HepG2 (cell line): ENCODE data around the gene AGXT. TPM values are rescaled to one million over a fixed set of nuclear protein-coding genes. Genes with fewer than 3 reads are reported as not detected.
A peak's percentile ranks its signal among the peaks of the same experiment; 100 is the strongest.

Source experiments
- ARHGAP35 ChIP-seq: sonication (generic); formaldehyde crosslinking; IDR thresholded peaks from 2 replicates; pipeline ENCODE4 v1.9.0; 2022; ENCODE audit warnings: mild to moderate bottlenecking, inconsistent platforms, moderate library complexity, missing genetic modification reagents, borderline replicate concordance
- FOSL1 ChIP-seq: sonication (generic); formaldehyde crosslinking; IDR thresholded peaks from 2 replicates; pipeline ENCODE4 v1.9.0; 2021; ENCODE audit warnings: missing genetic modification reagents, borderline replicate concordance
- FOSL2 ChIP-seq: sonication (generic); formaldehyde crosslinking; IDR thresholded peaks from 2 replicates; pipeline ENCODE4 v1.4.0; 2020; ENCODE audit warnings: missing genetic modification reagents
- GATA4 ChIP-seq: sonication (generic); IDR thresholded peaks from 2 replicates; pipeline ENCODE4 v1.6.1; 2016; ENCODE audit warnings: antibody characterized with exemption, low read depth, borderline replicate concordance
- HMGXB4 ChIP-seq, 2 experiments: sonication (generic) in 1 of 2; formaldehyde crosslinking in 1 of 2; IDR thresholded peaks; 2 replicates each; pipeline versions ENCODE4 v1.4.0 to v1.6.1; 2018 to 2020; ENCODE audit warnings: missing genetic modification reagents in 2 of 2, borderline replicate concordance in 1 of 2, low read depth in 1 of 2, mild to moderate bottlenecking in 1 of 2, missing biosample characterization in 1 of 2
- KIAA2018 ChIP-seq: sonication (generic); formaldehyde crosslinking; IDR thresholded peaks from 2 replicates; pipeline ENCODE4 v1.5.0; 2020; ENCODE audit warnings: mild to moderate bottlenecking, missing genetic modification reagents, borderline replicate concordance
- MXD3 ChIP-seq: IDR thresholded peaks from 2 replicates; pipeline ENCODE4 v1.6.1; 2016; ENCODE audit warnings: mild to moderate bottlenecking, missing biosample characterization, missing genetic modification reagents
- PHF21A ChIP-seq: sonication (generic); formaldehyde crosslinking; IDR thresholded peaks from 2 replicates; pipeline ENCODE4 v1.5.0; 2020; ENCODE audit warnings: mild to moderate bottlenecking, missing genetic modification reagents
- ZNF350 ChIP-seq: sonication (generic); formaldehyde crosslinking; IDR thresholded peaks from 2 replicates; pipeline ENCODE4 v1.4.0; 2020; ENCODE audit warnings: mild to moderate bottlenecking, low read depth, missing genetic modification reagents, borderline replicate concordance
- polyA plus RNA-seq, 8 experiments: library from polyadenylated mRNA; depleted of rRNA in 3 of 8; stranded (reverse) in 7 of 8; unstranded in 1 of 8; fragments of >200 nt; fragmentation: Illumina TruSeq in 4 of 8; extraction: Trizol in 4 of 8; gene quantifications; 2 replicates each; pipeline versions ENCODE4 v1.2.1 to v1.2.3, GENCODE V29; 2011 to 2016; ENCODE audit warnings: low read depth in 4 of 8, missing spikeins in 1 of 8, mixed read lengths in 1 of 8; ENCODE audit not compliant: insufficient read depth in 1 of 8
- total RNA-seq, 5 experiments: library from RNA; depleted of rRNA; stranded (reverse); fragments of >200 nt; fragmentation: Illumina TruSeq; extraction: Trizol; gene quantifications; 2 replicates each; pipeline ENCODE4 v1.2.3, GENCODE V29; 2016; ENCODE audit warnings: low read depth in 1 of 5
- TF ChIP-seq, protein P1 (sequence below): sonication (generic); formaldehyde crosslinking; IDR thresholded peaks from 2 replicates; pipeline ENCODE4 v1.4.0; 2020; ENCODE audit warnings: mild to moderate bottlenecking, missing genetic modification reagents
- TF ChIP-seq, protein P2 (sequence below): sonication (generic); IDR thresholded peaks from 2 replicates; pipeline ENCODE4 v1.6.1; 2016; ENCODE audit warnings: low read depth, borderline replicate concordance

AGXT gene
- total and polyA plus RNA-seq, 2 of the 13 experiments (the other 11 are each of a cell fraction or from before 2014, with no cell fraction given) = 41.9 to 96.1 TPM

DNA sequence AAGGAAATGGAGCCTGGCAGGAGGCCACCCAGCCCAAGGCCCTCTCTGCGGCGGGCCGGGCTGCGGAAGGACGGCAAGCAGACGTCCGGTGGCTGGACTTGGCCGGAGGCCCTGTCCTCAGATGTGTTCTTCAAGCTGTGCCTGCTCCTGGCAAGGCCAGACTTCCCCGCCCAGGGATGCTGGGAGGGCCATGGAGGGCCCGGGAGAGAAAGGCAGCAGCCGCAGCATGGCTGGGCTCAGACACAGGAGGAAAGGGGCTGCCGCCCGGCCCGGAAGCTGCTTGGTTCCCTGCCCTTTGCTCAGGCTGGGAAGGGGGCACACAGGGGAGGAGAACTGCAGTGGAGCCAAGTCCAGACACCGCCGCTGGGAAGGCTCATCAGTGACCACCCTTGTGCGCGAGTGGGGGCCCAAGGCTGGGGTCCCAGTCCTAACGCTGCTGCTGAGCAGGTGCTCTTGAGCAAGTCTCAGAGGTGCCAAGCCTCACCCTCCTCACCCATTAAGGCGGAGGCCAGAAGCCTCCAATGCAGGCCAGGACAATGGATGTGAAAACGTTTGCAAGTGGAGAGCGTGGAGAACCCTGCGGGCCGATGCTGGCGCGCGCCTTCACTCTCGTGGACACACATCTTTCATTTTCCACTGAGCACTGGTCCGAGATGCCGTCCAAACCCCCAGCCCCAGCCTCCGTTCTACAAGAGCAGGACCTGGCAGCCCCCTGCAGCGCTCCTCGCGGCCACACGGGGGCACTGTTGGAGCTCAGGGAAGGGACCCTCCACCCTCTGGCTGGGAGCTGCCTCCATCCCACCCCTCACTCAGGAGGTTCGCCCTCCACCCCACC is 45.4 kb downstream of the AGXT start (continued):
- no peak for TF ChIP-seq KIAA2018
- peak; percentile 37; the same call in 1 of the 2 replicates for TF ChIP-seq ZNF350 (CRISPR knock-in tag)
- peak; percentile 60 to 67; a peak in 2 of 4 replicates for TF ChIP-seq HMGXB4 (CRISPR knock-in tag; IDR thresholded peaks at IDR 0.05; ENCODE audit: borderline replicate concordance in 1 of 2, low read depth in 1 of 2)
- no peak for TF ChIP-seq PHF21A (CRISPR knock-in tag)
- TF ChIP-seq, protein P1, sequence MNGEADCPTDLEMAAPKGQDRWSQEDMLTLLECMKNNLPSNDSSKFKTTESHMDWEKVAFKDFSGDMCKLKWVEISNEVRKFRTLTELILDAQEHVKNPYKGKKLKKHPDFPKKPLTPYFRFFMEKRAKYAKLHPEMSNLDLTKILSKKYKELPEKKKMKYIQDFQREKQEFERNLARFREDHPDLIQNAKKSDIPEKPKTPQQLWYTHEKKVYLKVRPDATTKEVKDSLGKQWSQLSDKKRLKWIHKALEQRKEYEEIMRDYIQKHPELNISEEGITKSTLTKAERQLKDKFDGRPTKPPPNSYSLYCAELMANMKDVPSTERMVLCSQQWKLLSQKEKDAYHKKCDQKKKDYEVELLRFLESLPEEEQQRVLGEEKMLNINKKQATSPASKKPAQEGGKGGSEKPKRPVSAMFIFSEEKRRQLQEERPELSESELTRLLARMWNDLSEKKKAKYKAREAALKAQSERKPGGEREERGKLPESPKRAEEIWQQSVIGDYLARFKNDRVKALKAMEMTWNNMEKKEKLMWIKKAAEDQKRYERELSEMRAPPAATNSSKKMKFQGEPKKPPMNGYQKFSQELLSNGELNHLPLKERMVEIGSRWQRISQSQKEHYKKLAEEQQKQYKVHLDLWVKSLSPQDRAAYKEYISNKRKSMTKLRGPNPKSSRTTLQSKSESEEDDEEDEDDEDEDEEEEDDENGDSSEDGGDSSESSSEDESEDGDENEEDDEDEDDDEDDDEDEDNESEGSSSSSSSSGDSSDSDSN (CRISPR knock-in tag) = peak; percentile 64
- peak; percentile 54; the same call in 1 of the 2 replicates for TF ChIP-seq ARHGAP35 (CRISPR knock-in tag)
- no peak for TF ChIP-seq GATA4
- TF ChIP-seq, protein P2, sequence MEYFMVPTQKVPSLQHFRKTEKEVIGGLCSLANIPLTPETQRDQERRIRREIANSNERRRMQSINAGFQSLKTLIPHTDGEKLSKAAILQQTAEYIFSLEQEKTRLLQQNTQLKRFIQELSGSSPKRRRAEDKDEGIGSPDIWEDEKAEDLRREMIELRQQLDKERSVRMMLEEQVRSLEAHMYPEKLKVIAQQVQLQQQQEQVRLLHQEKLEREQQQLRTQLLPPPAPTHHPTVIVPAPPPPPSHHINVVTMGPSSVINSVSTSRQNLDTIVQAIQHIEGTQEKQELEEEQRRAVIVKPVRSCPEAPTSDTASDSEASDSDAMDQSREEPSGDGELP = no peak
- TF ChIP-seq MXD3 (CRISPR knock-in tag) = no peak
- TF ChIP-seq FOSL1 = no peak
- TF ChIP-seq FOSL2 = 0 out of 2 replicates have a peak, but pooled peaks have one; percentile 14
